Body of pancreas (tissue), 4 donors: ENCODE data around the gene CEP192. TPM values are rescaled to one million over a fixed set of nuclear protein-coding genes. Genes with fewer than 3 reads are reported as not detected.

ENCODE experiments used
- ATAC-seq: fragments of 150-250 bp; one replicate; pipeline ENCODE4 v1.9.1; 2016
- DNase-seq, 4 donors: peaks; one replicate each; pipeline ENCODE4 v3.0.0-alpha.2; 2019
- H3K27ac ChIP-seq, 4 donors: fragments of 200-600 bp; sonication (generic); 1 replicate in 3 of 4; 2 replicates in 1 of 4; pipeline versions ENCODE4 v1.5.1 to v1.6.1; 2016 to 2019; ENCODE audit warnings: mild to moderate bottlenecking in 1 of 4, mixed read lengths in 1 of 4, moderate library complexity in 1 of 4
- H3K27me3 ChIP-seq, 2 donors: fragments of 200-600 bp; sonication (generic); one replicate each; pipeline ENCODE4 v1.6.0; 2016; ENCODE audit warnings: mild to moderate bottlenecking in 1 of 2
- H3K36me3 ChIP-seq, 2 donors: fragments of 200-600 bp; sonication (generic); replicated peaks in 1 of 2; 2 replicates each; pipeline ENCODE4 v1.5.1; 2016; ENCODE audit warnings: low read depth in 2 of 2; ENCODE audit not compliant: insufficient read depth in 1 of 2
- H3K4me1 ChIP-seq: fragments of 200-600 bp; sonication (generic); one replicate; pipeline ENCODE4 v1.6.0; 2016
- H3K4me3 ChIP-seq, 2 donors: fragments of 200-600 bp; sonication (generic); 1 replicate in 1 of 2; 2 replicates in 1 of 2; pipeline ENCODE4 v1.5.1; 2016 to 2019
- H3K9me3 ChIP-seq, 3 donors: fragments of 200-600 bp; sonication (generic); 1 replicate in 2 of 3; 2 replicates in 1 of 3; pipeline ENCODE4 v1.5.1; 2016
- CTCF ChIP-seq, 7 experiments: fragments of 450-650 bp in 4 of 7; fragments of 200-600 bp in 3 of 7; sonication (generic) in 3 of 7; IDR thresholded peaks; one replicate each; pipeline ENCODE4 v1.5.1; 2016 to 2019; ENCODE audit warnings: antibody characterized with exemption in 7 of 7
- POLR2A ChIP-seq, 3 donors: fragments of 450-650 bp; IDR thresholded peaks; one replicate each; pipeline ENCODE4 v1.6.1; 2016; ENCODE audit warnings: antibody characterized with exemption in 3 of 3, mild to moderate bottlenecking in 2 of 3
- WGBS, 2 donors: methylation state at CpG; one replicate each; pipeline ENCODE4 v1.1.5; 2017; 5-methylcytosine and 5-hydroxymethylcytosine counted together
- intact Hi-C: fragments of 100-400 bp; cut with DNase I; formaldehyde crosslinking; loops from one replicate; pipeline ENCODE4 v1.15.1; 2023
- total RNA-seq, 2 donors: library from RNA; depleted of rRNA; stranded (reverse); fragments of >200 nt; gene quantifications; one replicate each; pipeline ENCODE4 v1.1.0, GENCODE V29; 2016

Gene CEP192
- total RNA-seq, 2 donors from 2014 or later: 21.1 to 25.4 TPM

- no peaks in the 10 kb centered on the region for H3K4me1 ChIP-seq
- no peaks in the 10 kb centered on the region for H3K9me3 ChIP-seq
- no peak overlapping the region for H3K27ac ChIP-seq
- WGBS, 2 donors: 90% methylated on average over 7 of the region's 7 CpGs
- no peak for DNase-seq
- H3K27me3 ChIP-seq: no peaks in the 10 kb centered on the region
- H3K4me3 ChIP-seq: no peak overlapping the region
- intact Hi-C loops: no loop called here
- peaks cover 0 to 6% of the 10 kb centered on the region in 2 donors for H3K36me3 ChIP-seq
- no peak for TF ChIP-seq POLR2A (IDR thresholded peaks at IDR 0.05)
- no peak for TF ChIP-seq CTCF (IDR thresholded peaks at IDR 0.05)
- no peak for ATAC-seq
Measured at GRCh38 chr18:13035249-13035914, 44.2 kb downstream of the CEP192 start.

- 0 to 77% methylated on average over 1 to 7 of the region's 7 CpGs for WGBS, 2 donors
- Histone ChIP-seq H3K9me3 (no peaks in the 10 kb centered on the region), H3K36me3 (peaks cover 0 to 2% of the 10 kb centered on the region in 2 donors), H3K4me3 (no peak overlapping the region), H3K4me1 (no peaks in the 10 kb centered on the region), H3K27me3 (no peaks in the 10 kb centered on the region), H3K27ac (no peak overlapping the region)
- intact Hi-C loops: no loop called here
- TF ChIP-seq CTCF (IDR thresholded peaks at IDR 0.05): no peak
- TF ChIP-seq POLR2A (IDR thresholded peaks at IDR 0.05): no peak
- DNase-seq: no peak
- no peak for ATAC-seq
Measured at GRCh38 chr18:13036622-13037320, 45.6 kb downstream of the CEP192 start.

GRCh38 chr18:13039806-13040205, 48.6 kb downstream of the CEP192 start:
- Histone ChIP-seq H3K36me3 (peaks cover 0 to 4% of the 10 kb centered on the region in 2 donors), H3K27ac (no peak overlapping the region), H3K4me3 (no peak overlapping the region), H3K4me1 (no peaks in the 10 kb centered on the region), H3K9me3 (no peaks in the 10 kb centered on the region), H3K27me3 (no peaks in the 10 kb centered on the region)
- intact Hi-C loops: no loop called here
- DNase-seq (no peak), ATAC-seq (no peak)
- WGBS, 2 donors: 93 to 96% methylated on average over 1 of the region's 1 CpG
- TF ChIP-seq CTCF (IDR thresholded peaks at IDR 0.05) (no peak), POLR2A (IDR thresholded peaks at IDR 0.05) (no peak)

GRCh38 chr18:13043066-13043465, 51.9 kb downstream of the CEP192 start:
- no peaks in the 10 kb centered on the region for H3K27me3 ChIP-seq
- no peak for ATAC-seq
- H3K4me1 ChIP-seq: no peaks in the 10 kb centered on the region
- intact Hi-C loops: no loop called here
- no peaks in the 10 kb centered on the region for H3K9me3 ChIP-seq
- peaks cover 0 to 4% of the 10 kb centered on the region in 2 donors for H3K36me3 ChIP-seq
- no peak overlapping the region for H3K4me3 ChIP-seq
- H3K27ac ChIP-seq: no peak overlapping the region
- no peak for TF ChIP-seq CTCF (IDR thresholded peaks at IDR 0.05)
- TF ChIP-seq POLR2A (IDR thresholded peaks at IDR 0.05): no peak
- DNase-seq: no peak
- 79 to 87% methylated on average over 4 of the region's 4 CpGs for WGBS, 2 donors
